NCI-H146 (cell line): Measurements from ENCODE around the gene LY9.
A peak's percentile ranks its signal among the peaks of the same experiment; 100 is the strongest.
"Not testable (repeated sequence)": the region's sequence is repeated elsewhere in the genome, so short reads cannot be mapped to it uniquely, and the experiment has no call there.

Source experiments
- DNase-seq: peaks from one replicate; lab custom pipeline; 2025; lab: John Stamatoyannopoulos, UW

Gene LY9

GRCh38 chr1:160774886-160775719, 20.9 kb upstream of the LY9 start:
- DNase-seq, result no peak

GRCh38 chr1:160776178-160776577, 19.8 kb upstream of the LY9 start:
- no peak for DNase-seq

- DNase-seq, result peak; percentile 2
Measured at GRCh38 chr1:160777486-160778089, 18.4 kb upstream of the LY9 start.

GRCh38 chr1:160778976-160779375, 17.0 kb upstream of the LY9 start:
- DNase-seq, result no peak

DNA sequence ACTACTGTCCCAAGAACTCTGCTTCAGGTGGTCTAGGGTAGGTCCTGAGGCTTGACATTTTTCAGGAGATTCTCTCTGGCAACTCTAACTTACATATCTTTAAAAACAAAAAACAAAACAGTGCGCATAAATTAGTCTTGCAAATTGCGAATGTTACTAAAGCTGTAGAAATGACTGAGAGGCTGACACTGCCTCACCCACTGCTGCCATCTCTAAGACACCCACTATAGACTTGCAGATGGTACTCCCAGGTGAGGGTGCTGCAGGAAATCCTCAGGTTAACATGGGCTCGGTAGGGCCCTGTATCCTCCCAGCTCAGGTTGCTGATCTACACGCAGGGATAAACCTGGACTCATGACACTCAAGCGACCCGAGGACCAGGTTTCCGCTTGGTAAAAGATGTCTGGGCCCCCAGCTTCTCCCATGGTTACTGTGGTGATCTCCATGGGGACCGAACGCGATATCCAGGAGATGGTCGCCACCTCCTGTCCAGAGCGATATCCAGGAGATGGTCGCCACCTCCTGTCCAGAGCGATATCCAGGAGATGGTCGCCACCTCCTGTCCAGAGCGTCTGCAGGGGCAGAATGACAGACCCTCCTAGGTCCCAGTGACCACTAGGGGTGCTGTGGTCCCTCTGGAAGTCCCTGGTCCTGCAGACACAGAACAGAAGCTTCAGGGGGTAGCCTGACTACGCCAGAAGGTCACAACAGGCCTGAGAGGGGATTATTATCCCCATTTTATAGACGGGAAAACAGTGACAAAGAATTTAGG, 16.2 kb upstream of the LY9 start:
- no peak for DNase-seq

- DNase-seq, result no peak
Measured at GRCh38 chr1:160780398-160780755, 15.6 kb upstream of the LY9 start.

DNA sequence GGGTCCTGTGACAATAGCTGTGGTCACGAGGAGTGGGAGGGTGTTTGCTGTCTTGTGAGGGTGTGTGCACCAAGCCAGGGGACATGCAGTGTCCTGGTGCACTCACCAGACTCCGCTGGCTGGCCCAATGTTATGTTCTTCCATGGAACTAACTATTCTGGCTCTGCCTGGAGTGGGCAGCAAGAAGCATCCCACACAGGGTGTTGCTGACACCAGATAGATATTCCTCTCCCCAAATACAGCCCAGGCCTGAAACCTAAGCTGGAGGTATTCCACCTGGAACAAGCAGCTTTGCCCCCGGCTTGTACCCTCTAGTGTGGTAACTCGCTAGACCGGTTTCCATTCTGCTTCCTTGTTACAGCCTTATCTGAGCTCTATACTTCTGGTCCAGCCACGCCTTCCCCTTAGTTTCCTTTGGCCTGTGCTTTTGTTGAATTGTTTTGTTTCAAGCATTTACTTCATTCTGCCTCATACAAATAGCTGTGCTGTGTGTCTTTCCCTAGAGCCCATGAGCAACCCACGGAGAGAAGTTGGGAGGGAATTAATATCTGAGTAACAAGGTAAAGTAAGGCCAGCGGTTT, 14.7 kb upstream of the LY9 start:
- no peak for DNase-seq

DNA sequence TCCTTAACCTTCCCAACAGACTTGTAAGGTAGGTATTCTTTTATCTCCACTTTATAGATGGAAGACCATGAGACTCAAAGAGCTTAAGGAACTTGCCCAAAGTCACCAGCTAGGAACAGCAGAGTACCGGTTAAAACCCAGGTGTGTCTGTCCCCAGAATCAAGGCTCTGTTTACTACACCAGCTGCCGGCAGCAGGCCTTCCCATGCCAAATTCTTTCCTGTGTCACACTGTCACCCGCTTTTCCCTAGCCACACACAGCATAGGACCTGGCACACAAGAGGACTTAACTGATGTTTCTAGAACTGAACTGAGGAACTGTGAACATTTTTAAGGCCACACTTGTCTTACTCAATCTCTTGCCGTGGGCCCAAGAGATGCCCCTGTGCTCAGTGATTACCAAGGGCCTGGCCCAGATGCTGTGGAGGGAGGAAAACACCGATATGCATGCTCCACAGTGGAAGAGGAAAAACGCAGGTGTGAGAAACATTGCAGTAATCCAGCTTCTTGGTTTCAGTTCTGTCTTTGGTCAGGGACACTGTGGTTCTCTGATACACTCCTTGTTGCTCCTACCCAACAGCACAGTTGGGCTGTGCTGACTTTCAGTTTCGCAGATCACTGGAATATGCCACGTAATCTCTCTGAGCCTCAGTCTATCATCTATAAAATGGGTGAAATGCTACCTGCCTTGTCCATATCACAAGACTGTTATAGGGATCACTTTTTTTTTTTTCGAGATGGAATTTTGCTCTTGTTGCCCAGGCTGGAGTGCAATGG, 13.9 kb upstream of the LY9 start:
- DNase-seq, result no peak

DNA sequence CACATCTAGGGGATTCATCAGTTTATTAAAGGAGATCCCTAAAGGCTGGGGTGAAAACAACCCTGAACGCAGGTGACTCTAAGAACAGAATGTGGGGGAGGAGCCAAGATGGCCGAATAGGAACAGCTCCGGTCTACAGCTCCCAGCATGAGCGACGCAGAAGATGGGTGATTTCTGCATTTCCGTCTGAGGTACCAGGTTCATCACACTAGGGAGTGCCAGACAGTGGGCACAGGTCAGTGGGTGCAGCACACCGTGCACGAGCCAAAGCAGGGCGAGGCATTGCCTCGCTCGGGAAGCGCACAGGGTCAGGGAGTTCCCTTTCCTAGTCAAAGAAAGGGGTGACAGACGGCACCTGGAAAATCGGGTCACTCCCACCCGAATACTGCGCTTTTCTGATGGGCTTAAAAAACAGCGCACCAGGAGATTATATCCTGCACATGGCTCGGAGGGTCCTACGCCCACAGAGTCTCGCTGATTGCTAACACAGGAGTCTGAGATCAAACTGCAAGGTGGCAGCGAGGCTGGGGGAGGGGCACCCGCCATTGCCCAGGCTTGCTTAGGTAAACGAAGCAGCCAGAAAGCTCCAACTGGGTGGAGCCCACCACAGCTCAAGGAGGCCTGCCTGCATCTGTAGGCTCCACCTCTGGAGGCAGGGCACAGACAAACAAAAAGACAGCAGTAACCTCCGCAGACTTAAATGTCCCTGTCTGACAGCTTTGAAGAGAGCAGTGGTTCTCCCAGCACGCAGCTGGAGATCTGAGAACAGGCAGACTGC, 12.8 kb upstream of the LY9 start:
- DNase-seq, result not testable (repeated sequence)

- DNase-seq, result no peak
Measured at GRCh38 chr1:160789051-160789701, 6.8 kb upstream of the LY9 start.

DNA sequence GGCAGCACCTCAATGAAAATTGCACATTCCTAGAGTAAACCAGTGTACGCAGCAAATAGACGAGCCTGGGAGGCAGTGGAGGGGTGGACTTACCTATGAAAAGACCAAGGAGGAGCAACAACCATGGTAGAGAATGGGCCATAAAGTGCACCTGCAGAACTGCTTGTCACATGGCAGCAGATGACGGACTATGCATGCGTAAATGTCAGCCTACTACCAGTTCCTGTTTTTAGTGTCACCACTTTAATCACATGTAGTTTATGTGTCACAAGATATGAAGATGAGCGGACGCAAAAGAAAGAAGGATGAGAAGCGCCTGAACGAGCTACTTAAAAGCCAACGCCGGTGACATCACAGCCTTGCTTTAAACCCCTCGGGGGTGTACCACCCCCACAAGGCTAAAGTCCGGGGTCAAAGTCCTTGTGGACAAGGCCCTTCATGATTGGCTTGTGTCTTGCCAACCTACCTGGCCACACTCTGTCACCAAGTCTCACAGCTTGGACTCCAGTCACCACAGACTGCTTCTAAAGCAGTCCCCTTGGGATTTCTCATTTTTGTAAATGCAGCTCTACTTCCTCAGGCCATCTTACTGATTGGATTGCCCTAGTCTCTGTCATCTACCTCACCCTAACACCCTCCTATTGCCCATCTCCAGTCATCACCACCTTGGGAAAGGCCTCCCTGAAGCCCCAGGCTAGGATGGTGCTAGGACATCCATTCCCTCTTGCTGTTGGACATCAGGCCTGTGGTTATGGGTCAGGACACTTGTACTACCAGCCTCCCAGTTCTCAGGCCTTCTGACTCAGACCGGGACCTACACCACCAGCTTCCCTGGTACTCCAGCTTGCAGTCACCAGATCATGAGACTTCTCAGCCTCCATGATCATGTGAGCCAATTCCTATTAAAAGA, 6.0 kb upstream of the LY9 start:
- no peak for DNase-seq

DNA sequence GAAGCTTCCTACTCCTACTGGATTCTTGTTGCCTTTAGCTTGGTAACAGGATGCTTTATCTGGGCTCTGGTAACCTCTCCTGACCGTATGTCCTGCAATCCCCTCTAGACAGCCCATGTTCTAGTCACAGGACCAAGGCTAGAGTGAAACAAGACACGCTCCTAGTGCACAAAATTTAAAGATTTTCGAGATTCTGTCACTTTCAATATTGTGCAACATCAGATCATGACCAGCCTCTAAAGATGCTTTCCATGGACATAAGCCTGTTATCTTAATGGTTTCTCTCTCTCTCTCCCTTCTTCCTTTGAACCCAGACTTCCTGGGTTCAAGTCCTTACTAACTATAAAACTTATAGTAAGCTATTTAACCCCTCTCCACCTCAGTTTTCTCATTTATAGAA, 1.6 kb upstream of the LY9 start:
- no peak for DNase-seq

GRCh38 chr1:160797271-160797709, 1.3 kb downstream of the LY9 start:
- no peak for DNase-seq

- no peak for DNase-seq
Measured at GRCh38 chr1:160797861-160798273, 1.9 kb downstream of the LY9 start.

GRCh38 chr1:160798439-160798838, 2.5 kb downstream of the LY9 start:
- DNase-seq, result no peak

GRCh38 chr1:160799641-160800040, 3.7 kb downstream of the LY9 start:
- DNase-seq, result no peak

- no peak for DNase-seq
Measured at GRCh38 chr1:160800142-160800541, 4.2 kb downstream of the LY9 start.

GRCh38 chr1:160800645-160801408, 4.9 kb downstream of the LY9 start:
- DNase-seq, result no peak
